Psoas muscle (tissue), 8 donors: ENCODE measurements around the gene COPZ2. TPM values are rescaled to one million over a fixed set of nuclear protein-coding genes. Genes with fewer than 3 reads are reported as not detected.
"Not testable (repeated sequence)": the region's sequence is repeated elsewhere in the genome, so short reads cannot be mapped to it uniquely, and the experiment has no call there.

ENCODE experiments used
- ATAC-seq, 4 donors: fragments of 200-7000 bp; cut with Tn5 transposase; one replicate each; pipeline ENCODE4 v1.9.1; 2020; ENCODE audit warnings: moderate library complexity in 3 of 4, mild to moderate bottlenecking in 2 of 4
- DNase-seq, 2 donors: peaks; one replicate each; pipeline ENCODE4 v3.0.0-alpha.2; 2020
- H3K27ac ChIP-seq: fragments of 200-600 bp; one replicate; pipeline ENCODE4 v1.8.0; 2022
- H3K27me3 ChIP-seq, 3 donors: fragments of 200-600 bp in 1 of 3; one replicate each; pipeline versions ENCODE4 v1.6.1 to v1.8.0; 2013 to 2022; ENCODE audit warnings: low read length in 2 of 3, mild to moderate bottlenecking in 2 of 3, moderate library complexity in 1 of 3; ENCODE audit not compliant: insufficient read depth in 3 of 3
- H3K36me3 ChIP-seq, 2 donors: fragments of 200-600 bp in 1 of 2; one replicate each; pipeline versions ENCODE4 v1.6.1 to v1.8.0; 2013 to 2022; ENCODE audit warnings: low read depth in 1 of 2, mild to moderate bottlenecking in 1 of 2, moderate library complexity in 1 of 2; ENCODE audit not compliant: insufficient read depth in 1 of 2
- H3K4me1 ChIP-seq: fragments of 200-600 bp; one replicate; pipeline ENCODE4 v1.8.0; 2022
- H3K4me3 ChIP-seq: fragments of 200-600 bp; one replicate; pipeline ENCODE4 v1.8.0; 2022; ENCODE audit warnings: mild to moderate bottlenecking
- H3K9me3 ChIP-seq: fragments of 200-600 bp; one replicate; pipeline ENCODE4 v1.8.0; 2022
- WGBS, 3 donors: extraction: QIAGEN DNeasy Blood & Tissue Kit; methylation state at CpG; one replicate each; pipeline versions ENCODE4 v1.1.6 to v1.1.7; 2013; 5-methylcytosine and 5-hydroxymethylcytosine counted together
- intact Hi-C, 2 donors: fragments of 100-400 bp; cut with DNase I; formaldehyde crosslinking; loops; one replicate each; pipeline versions ENCODE4 v1.11.0 to v1.14.2; 2022
- polyA plus RNA-seq, 3 donors: library from polyadenylated mRNA; stranded (reverse); fragments of 200-250 nt; gene quantifications; one replicate each; pipeline ENCODE4 v1.2.3, GENCODE V29; 2013
- total RNA-seq, 4 donors: library from RNA; stranded (reverse); fragmentation: NEBNext Ultra II Directional in 2 of 4; extraction: Animal tissue kit (Norgen Biotek cat#: 25700) in 2 of 4; gene quantifications; one replicate each; pipeline versions ENCODE4 v1.2.1 to v1.2.4, GENCODE V29; 2021 to 2023
- TF ChIP-seq, protein P1 (sequence below): fragments of 200-600 bp; IDR thresholded peaks from one replicate; pipeline ENCODE4 v1.8.0; 2022; ENCODE audit warnings: antibody characterized with exemption
- donor health status: healthy with polysubstance abuse.
- donor health status: DM: no; HTN: no; CAD: no; lungs with moderate emphysema.
- donor health status: Bipolar disorder and iron deficiency.
- donor health status: healthy.
- donor health status: DM: yes; HTN: yes; CAD: no.
- donor health status: DM: no; HTN: no; CAD: no.
- donor health status: DM: no; HTN: no; CAD: no.
- donor health status: DM: yes; HTN: yes; CAD: no.

COPZ2 gene
- total and polyA plus RNA-seq, 7 donors, result 16.8 to 130 (median 56.4) TPM

DNA sequence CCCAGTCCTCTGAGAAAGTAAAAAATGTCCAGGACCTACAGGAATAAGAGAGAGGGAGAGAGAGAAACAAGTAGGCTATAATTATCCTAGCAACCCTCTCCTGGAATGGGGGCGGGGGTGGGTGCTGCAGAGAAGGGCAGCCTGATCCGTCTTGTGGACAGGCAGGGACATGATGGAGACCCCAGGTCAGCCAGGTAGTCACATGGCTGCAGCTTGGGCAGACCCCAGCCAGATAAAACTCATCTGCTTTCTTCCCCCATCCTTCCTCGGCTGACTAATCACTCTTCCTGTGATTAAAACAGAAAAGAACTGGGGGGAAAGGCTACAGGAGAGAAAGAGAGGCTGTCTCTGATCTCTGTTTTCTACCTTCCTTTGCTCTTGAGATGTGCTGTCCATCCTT, 32.6 kb downstream of the COPZ2 start:
- TF ChIP-seq, protein P1, sequence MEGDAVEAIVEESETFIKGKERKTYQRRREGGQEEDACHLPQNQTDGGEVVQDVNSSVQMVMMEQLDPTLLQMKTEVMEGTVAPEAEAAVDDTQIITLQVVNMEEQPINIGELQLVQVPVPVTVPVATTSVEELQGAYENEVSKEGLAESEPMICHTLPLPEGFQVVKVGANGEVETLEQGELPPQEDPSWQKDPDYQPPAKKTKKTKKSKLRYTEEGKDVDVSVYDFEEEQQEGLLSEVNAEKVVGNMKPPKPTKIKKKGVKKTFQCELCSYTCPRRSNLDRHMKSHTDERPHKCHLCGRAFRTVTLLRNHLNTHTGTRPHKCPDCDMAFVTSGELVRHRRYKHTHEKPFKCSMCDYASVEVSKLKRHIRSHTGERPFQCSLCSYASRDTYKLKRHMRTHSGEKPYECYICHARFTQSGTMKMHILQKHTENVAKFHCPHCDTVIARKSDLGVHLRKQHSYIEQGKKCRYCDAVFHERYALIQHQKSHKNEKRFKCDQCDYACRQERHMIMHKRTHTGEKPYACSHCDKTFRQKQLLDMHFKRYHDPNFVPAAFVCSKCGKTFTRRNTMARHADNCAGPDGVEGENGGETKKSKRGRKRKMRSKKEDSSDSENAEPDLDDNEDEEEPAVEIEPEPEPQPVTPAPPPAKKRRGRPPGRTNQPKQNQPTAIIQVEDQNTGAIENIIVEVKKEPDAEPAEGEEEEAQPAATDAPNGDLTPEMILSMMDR, result no peak
- peaks cover 8% of the 10 kb centered on the region for H3K4me1 ChIP-seq
- 69 to 81% (median 71%) methylated on average over 3 of the region's 3 CpGs for WGBS, 3 donors

DNA sequence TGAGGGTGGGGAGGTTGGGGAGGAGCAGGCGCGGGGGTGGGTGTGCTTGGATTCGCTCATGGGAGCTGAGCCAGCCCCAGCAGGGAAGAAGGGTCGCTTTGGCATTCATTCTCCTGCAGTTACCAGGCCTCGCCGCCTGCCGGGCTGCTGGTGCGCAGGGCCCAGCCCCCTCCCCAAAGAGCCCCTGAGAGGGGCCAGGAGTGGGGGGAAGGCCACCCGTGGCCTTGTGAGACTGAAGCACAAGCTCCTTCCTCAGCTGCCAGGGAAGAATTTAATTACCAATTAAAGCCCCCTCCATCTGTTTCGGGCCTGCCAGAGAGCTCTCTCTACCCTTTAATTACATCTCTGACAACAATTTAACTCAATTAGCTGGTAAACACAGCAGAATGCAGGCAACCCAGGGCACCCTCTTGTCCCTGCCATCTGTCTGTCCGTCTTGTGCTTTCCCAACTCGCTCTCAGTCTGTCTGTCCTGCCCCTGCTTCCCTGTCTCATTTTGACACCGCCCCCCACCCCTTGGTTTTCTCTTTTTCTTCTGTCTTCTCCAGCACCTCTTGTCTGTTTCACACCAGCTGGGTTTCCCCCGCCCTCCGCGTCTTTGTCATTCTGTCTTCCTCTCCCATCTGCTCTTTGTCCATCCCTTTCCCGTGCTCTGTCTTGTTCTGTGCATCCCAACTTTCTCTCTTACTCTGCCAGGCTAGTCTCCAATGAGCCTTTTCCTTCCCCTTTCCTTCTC, 34.0 kb downstream of the COPZ2 start:
- no peak overlapping the region for H3K27ac ChIP-seq
- ATAC-seq (no peak), DNase-seq (no peak)
- peaks cover 0 to 19% (median 2%) of the 10 kb centered on the region in 3 donors for H3K27me3 ChIP-seq
- H3K4me3 ChIP-seq, result no peak overlapping the region
- peaks cover 8% of the 10 kb centered on the region for H3K4me1 ChIP-seq
- H3K36me3 ChIP-seq, result no peaks in the 10 kb centered on the region
- intact Hi-C loops, result no loop called here
- H3K9me3 ChIP-seq, result no peaks in the 10 kb centered on the region
- TF ChIP-seq, protein P1, result no peak
- 68 to 72% (median 71%) methylated on average over 16 to 17 of the region's 17 CpGs for WGBS, 3 donors

More for the DNA sequence above, 32.6 kb downstream of the COPZ2 start:
- no peak for DNase-seq
- Histone ChIP-seq H3K4me3 (no peak overlapping the region), H3K9me3 (no peaks in the 10 kb centered on the region), H3K27ac (no peak overlapping the region), H3K36me3 (no peaks in the 10 kb centered on the region), H3K27me3 (peaks cover 0 to 28% (median 2%) of the 10 kb centered on the region in 3 donors)
- intact Hi-C loops, result no loop called here
- ATAC-seq, result no peak

DNA sequence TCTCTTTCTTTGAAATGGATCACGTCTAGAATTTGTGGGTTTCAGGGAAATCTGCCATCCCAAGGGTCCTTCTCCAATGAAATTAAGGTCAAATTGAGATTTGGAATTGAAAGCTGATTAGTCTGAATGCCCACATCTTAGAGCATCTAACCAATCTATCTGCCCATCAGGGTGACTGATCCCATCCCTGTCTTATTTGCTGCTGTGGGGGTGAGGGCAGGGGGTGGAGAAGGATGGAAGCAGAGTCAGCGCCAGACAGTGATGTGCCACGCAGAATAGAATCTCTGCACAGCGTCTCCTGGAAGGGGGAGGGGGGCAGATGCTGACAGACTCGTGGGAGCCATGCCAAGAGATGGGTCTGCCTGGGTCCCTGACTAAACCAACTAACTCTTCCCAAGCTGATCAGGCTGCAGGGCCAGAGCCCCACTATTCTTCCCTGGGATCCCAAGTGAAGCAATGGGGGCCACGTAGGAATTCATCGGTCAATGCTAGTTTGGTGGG, 34.6 kb downstream of the COPZ2 start:
- intact Hi-C loops, result no loop called here
- Histone ChIP-seq H3K27ac (peak overlapping the region; percentile 53), H3K36me3 (no peaks in the 10 kb centered on the region), H3K27me3 (peaks cover 0 to 19% (median 3%) of the 10 kb centered on the region in 3 donors), H3K9me3 (no peaks in the 10 kb centered on the region), H3K4me3 (no peak overlapping the region), H3K4me1 (peaks cover 8% of the 10 kb centered on the region)
- no peak for ATAC-seq
- TF ChIP-seq, protein P1, result no peak
- no peak for DNase-seq
- 47 to 59% (median 54%) methylated on average over 7 of the region's 7 CpGs for WGBS, 3 donors

DNA sequence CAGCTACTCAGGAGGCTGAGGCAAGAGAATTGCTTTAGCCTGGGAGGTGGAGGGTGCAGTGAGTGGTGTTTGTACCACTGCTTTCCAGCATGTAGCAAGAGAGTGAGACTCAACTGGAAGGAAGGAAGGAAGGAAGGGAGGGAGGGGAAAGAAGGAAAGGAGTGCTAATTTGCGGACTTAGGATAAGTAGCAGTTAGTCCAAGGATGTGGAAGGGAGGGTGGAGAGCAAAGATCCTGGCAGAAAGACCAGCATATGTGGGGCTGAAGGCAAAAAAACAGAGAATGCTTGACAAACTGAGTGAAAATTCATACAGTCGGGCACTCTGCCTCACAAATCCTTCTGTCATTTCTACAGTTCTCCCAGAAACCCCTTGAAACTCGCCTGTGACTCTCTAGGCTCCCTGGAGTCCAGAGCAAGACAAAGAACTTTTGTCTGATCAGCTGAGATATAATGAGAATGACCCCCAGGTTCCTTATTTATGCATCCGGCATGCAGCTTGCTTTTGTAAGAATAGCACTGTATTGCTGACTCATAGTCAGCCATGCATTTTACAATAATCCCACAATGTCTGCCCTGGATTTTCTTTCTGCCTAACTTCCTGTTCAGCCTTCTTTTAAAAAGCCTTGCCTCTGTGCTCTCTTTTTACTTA, 35.2 kb downstream of the COPZ2 start:
- no peaks in the 10 kb centered on the region for H3K9me3 ChIP-seq
- no peak overlapping the region for H3K4me3 ChIP-seq
- H3K27me3 ChIP-seq, result peaks cover 0 to 17% (median 4%) of the 10 kb centered on the region in 3 donors
- H3K4me1 ChIP-seq, result peaks cover 8% of the 10 kb centered on the region
- TF ChIP-seq, protein P1, result no peak
- peak in 1 of 4 donors; percentile 30 for ATAC-seq
- no peaks in the 10 kb centered on the region for H3K36me3 ChIP-seq
- no peak for DNase-seq
- WGBS, 3 donors, result 45 to 50% (median 46%) methylated on average over 4 of the region's 4 CpGs
- H3K27ac ChIP-seq, result peak overlapping the region; percentile 53
- intact Hi-C loops, result no loop called here

DNA sequence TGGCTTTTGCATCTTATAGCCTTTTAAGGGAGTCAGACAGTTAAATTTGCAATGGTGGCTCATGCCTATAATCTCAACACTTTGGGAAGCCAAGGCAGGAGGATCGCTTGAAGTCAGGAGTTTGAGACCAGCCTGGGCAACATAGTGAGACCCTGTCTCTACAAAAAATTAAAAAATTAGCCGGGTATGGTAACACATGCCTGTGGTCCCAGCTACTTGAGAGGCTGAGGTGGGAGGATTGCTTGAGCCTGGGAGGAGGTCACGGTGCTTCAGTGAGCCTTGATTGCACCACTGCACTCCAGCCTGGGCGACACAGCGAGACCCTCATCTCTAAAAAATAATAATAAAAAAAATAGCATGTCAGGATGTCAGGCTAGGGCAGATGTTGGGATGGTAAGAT, 35.9 kb downstream of the COPZ2 start:
- H3K36me3 ChIP-seq, H3K4me3 ChIP-seq, H3K4me1 ChIP-seq, intact Hi-C loops, ATAC-seq, H3K9me3 ChIP-seq, DNase-seq, H3K27ac ChIP-seq: not testable (repeated sequence)
- H3K27me3 ChIP-seq, result peaks cover 0 to 11% (median 4%) of the 10 kb centered on the region in 3 donors
- WGBS, 3 donors, result 94 to 99% (median 97%) methylated on average over 5 of the region's 5 CpGs
